ENCODE measurements around the gene DLX4.

DNA sequence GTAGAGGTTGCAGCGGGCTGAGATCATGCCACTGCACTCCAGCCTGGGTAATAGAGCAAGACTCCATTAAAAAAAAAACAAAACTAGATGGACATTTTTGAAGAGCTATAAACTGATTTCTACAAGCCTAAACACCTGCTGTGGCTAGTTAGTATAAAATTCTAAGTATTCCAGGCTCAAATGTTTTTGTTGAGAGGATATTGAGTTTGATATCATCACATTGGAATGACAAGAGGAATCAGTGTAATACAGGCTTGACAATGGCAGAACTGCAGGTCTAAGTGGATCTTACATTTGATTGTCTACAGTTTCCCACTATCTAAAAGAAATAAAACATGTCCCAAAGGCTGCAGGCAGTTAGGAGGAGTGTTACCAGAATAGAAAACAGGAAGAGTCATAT is 49.9 kb downstream of the DLX4 start:
- TF ChIP-seq NR1H2 (CRISPR knock-in tag; IDR thresholded peaks at IDR 0.05) (no peak), CREB1 (CRISPR knock-in tag; IDR thresholded peaks at IDR 0.05) (no peak), NR2C2 (CRISPR knock-in tag; IDR thresholded peaks at IDR 0.05) (no peak), ZNF423 (CRISPR knock-in tag; IDR thresholded peaks at IDR 0.05) (no peak), TEAD4 (CRISPR knock-in tag; IDR thresholded peaks at IDR 0.05) (no peak)
- TF ChIP-seq, protein P1, sequence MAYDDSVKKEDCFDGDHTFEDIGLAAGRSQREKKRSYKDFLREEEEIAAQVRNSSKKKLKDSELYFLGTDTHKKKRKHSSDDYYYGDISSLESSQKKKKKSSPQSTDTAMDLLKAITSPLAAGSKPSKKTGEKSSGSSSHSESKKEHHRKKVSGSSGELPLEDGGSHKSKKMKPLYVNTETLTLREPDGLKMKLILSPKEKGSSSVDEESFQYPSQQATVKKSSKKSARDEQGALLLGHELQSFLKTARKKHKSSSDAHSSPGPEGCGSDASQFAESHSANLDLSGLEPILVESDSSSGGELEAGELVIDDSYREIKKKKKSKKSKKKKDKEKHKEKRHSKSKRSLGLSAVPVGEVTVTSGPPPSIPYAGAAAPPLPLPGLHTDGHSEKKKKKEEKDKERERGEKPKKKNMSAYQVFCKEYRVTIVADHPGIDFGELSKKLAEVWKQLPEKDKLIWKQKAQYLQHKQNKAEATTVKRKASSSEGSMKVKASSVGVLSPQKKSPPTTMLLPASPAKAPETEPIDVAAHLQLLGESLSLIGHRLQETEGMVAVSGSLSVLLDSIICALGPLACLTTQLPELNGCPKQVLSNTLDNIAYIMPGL (CRISPR knock-in tag; IDR thresholded peaks at IDR 0.05), result no peak
- TF ChIP-seq, protein P2, sequence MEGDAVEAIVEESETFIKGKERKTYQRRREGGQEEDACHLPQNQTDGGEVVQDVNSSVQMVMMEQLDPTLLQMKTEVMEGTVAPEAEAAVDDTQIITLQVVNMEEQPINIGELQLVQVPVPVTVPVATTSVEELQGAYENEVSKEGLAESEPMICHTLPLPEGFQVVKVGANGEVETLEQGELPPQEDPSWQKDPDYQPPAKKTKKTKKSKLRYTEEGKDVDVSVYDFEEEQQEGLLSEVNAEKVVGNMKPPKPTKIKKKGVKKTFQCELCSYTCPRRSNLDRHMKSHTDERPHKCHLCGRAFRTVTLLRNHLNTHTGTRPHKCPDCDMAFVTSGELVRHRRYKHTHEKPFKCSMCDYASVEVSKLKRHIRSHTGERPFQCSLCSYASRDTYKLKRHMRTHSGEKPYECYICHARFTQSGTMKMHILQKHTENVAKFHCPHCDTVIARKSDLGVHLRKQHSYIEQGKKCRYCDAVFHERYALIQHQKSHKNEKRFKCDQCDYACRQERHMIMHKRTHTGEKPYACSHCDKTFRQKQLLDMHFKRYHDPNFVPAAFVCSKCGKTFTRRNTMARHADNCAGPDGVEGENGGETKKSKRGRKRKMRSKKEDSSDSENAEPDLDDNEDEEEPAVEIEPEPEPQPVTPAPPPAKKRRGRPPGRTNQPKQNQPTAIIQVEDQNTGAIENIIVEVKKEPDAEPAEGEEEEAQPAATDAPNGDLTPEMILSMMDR (IDR thresholded peaks at IDR 0.05), result no peak
- TF ChIP-seq, protein P3, sequence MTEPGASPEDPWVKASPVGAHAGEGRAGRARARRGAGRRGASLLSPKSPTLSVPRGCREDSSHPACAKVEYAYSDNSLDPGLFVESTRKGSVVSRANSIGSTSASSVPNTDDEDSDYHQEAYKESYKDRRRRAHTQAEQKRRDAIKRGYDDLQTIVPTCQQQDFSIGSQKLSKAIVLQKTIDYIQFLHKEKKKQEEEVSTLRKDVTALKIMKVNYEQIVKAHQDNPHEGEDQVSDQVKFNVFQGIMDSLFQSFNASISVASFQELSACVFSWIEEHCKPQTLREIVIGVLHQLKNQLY (CRISPR knock-in tag; IDR thresholded peaks at IDR 0.05), result no peak
